ENCODE data around the gene SLC11A1. TPM values are rescaled to one million over a fixed set of nuclear protein-coding genes. Genes with fewer than 3 reads are reported as not detected.
A peak's percentile ranks its signal among the peaks of the same experiment; 100 is the strongest.

Gene SLC11A1
- total and polyA plus RNA-seq, 8 donors, result 0.70 to 194 (median 0.97) TPM

DNA sequence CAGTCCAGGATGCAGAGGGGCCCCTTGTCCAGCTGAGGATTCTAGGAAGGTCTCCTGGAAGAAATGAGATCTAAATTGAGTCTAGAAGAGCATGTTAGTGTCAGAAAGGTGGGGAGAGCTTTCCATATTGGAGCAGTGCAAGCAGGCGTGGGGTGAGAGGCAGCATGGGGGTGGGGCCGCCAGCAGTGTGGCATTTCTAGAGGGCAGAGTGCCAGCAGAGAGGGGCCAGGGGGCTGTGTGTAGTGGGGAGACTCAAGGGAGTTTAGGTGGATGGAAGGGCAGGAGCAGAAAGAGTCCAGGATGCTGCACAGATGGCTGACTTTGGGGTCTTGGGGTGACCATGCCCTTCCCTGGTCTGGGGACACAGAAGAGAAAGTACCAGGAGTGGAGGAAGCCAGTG lies 39.0 kb downstream of the SLC11A1 start:
- H3K9me3 ChIP-seq, result no peaks in the 10 kb centered on the region
- TF ChIP-seq, protein P1, sequence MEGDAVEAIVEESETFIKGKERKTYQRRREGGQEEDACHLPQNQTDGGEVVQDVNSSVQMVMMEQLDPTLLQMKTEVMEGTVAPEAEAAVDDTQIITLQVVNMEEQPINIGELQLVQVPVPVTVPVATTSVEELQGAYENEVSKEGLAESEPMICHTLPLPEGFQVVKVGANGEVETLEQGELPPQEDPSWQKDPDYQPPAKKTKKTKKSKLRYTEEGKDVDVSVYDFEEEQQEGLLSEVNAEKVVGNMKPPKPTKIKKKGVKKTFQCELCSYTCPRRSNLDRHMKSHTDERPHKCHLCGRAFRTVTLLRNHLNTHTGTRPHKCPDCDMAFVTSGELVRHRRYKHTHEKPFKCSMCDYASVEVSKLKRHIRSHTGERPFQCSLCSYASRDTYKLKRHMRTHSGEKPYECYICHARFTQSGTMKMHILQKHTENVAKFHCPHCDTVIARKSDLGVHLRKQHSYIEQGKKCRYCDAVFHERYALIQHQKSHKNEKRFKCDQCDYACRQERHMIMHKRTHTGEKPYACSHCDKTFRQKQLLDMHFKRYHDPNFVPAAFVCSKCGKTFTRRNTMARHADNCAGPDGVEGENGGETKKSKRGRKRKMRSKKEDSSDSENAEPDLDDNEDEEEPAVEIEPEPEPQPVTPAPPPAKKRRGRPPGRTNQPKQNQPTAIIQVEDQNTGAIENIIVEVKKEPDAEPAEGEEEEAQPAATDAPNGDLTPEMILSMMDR (IDR thresholded peaks at IDR 0.05), result no peak
- no peaks in the 10 kb centered on the region for H3K4me1 ChIP-seq
- H3K4me3 ChIP-seq, result no peak overlapping the region
- no peaks in the 10 kb centered on the region for H3K36me3 ChIP-seq
- DNase-seq (peak in 1 of 4 donors; percentile 45), ATAC-seq (no peak)
- intact Hi-C loops (cut with DNase I), result no loop called here
- no peaks in the 10 kb centered on the region for H3K27me3 ChIP-seq
- no peak overlapping the region for H3K27ac ChIP-seq

DNA sequence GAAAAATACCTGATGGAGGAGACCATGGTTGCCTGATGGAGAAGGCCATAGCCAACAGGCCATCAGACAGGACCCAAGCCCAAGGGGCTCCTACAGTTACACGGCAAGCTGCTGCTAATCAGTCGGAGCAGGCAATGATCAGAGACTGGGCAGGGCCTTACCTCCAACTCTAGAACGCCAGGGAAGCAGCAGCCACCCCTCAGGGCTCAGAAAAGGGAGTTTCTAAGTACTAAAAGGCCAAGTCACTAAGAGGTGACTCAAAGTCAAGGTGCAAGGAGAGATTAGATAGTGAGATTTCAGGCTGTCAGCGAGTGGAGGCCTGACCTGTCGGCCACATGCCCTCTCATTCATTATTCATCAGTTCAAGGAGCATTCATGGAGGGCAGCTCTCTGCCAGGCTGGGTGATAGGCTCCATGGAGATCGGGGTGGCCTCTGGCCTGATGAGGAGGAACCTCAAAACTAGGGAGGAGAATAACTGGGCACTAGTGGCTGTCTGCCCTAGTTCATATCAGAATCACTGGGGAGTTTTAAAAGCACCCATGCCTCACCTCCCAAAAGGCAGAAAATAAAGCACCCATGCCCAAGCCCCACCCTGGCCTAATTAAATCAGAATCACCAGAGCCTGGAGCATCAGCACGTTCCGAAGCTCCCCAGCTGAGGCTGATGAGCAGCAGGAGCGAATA lies 40.5 kb downstream of the SLC11A1 start:
- Histone ChIP-seq H3K9me3 (no peaks in the 10 kb centered on the region), H3K4me3 (no peak overlapping the region), H3K27me3 (no peaks in the 10 kb centered on the region), H3K36me3 (no peaks in the 10 kb centered on the region), H3K27ac (no peak overlapping the region), H3K4me1 (no peaks in the 10 kb centered on the region)
- TF ChIP-seq, protein P1 (IDR thresholded peaks at IDR 0.05), result no peak
- ATAC-seq (no peak), DNase-seq (peak in 1 of 4 donors; percentile 15)
- intact Hi-C loops (cut with DNase I), result no loop called here

DNA sequence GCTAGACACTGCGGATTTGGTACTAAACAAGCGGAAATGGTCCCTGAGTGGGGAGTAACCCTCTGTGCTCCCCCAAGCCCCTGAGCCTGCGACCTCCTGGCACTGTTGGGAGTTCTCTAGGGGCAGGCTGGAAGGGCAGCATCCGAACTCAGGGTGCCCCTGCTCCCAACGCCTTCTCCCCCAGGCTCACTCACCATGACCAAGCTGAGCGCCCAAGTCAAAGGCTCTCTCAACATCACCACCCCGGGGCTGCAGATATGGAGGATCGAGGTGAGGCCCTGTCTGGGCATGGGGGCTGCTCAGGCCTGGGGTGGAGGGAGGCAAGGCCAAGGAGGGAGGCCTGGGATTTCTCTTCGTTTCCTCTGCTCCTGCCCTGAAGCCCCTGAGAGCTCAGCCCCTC lies 41.5 kb downstream of the SLC11A1 start:
- H3K9me3 ChIP-seq, result no peaks in the 10 kb centered on the region
- no peaks in the 10 kb centered on the region for H3K36me3 ChIP-seq
- DNase-seq, result no peak
- H3K27ac ChIP-seq, result no peak overlapping the region
- no peaks in the 10 kb centered on the region for H3K4me1 ChIP-seq
- no peak for ATAC-seq
- H3K4me3 ChIP-seq, result no peak overlapping the region
- intact Hi-C loops (cut with DNase I), result no loop called here
- TF ChIP-seq, protein P1 (IDR thresholded peaks at IDR 0.05), result no peak
- no peaks in the 10 kb centered on the region for H3K27me3 ChIP-seq

DNA sequence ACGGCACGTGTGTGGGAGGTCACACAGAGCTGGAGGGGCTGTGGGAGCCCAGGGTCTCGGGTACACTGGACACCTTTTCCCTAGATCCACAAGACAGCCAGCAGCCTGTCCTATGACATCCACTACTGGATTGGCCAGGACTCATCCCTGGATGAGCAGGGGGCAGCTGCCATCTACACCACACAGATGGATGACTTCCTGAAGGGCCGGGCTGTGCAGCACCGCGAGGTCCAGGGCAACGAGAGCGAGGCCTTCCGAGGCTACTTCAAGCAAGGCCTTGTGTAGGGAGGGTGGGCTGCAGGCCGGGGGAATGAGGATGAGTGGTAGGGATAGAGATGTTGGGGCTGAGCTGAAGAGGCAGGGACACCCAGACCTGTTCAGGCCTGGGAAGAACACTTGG lies 43.5 kb downstream of the SLC11A1 start:
- H3K9me3 ChIP-seq, result no peaks in the 10 kb centered on the region
- intact Hi-C loops (cut with DNase I), result no loop called here
- no peaks in the 10 kb centered on the region for H3K4me1 ChIP-seq
- no peak overlapping the region for H3K27ac ChIP-seq
- no peaks in the 10 kb centered on the region for H3K27me3 ChIP-seq
- TF ChIP-seq, protein P1 (IDR thresholded peaks at IDR 0.05), result no peak
- ATAC-seq (no peak), DNase-seq (no peak)
- no peaks in the 10 kb centered on the region for H3K36me3 ChIP-seq
- no peak overlapping the region for H3K4me3 ChIP-seq

DNA sequence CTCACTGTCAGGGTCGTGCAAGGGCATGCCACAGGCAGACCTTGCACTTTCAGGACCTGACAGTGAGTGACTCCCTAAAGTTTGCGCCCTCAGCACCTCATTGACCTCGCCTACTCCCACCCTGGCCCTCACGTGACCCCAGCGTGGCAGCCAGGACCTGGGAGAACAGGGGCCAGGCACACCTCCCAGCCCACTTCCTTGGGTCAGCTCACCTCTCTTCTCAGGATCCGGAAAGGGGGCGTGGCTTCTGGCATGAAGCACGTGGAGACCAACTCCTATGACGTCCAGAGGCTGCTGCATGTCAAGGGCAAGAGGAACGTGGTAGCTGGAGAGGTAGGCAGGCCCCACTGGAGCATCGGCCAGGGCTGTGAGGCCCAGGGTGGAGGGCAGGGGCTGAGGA lies 45.7 kb downstream of the SLC11A1 start:
- intact Hi-C loops (cut with DNase I), result no loop called here
- H3K36me3 ChIP-seq, result no peaks in the 10 kb centered on the region

More for the DNA sequence above, 45.7 kb downstream of the SLC11A1 start:
- TF ChIP-seq, protein P1 (IDR thresholded peaks at IDR 0.05), result no peak
- no peaks in the 10 kb centered on the region for H3K4me1 ChIP-seq
- DNase-seq, result no peak
- H3K9me3 ChIP-seq, result no peaks in the 10 kb centered on the region
- no peak overlapping the region for H3K4me3 ChIP-seq
- no peak for ATAC-seq
- H3K27me3 ChIP-seq, result no peaks in the 10 kb centered on the region
- no peak overlapping the region for H3K27ac ChIP-seq

Data from left lung (tissue), 10 donors.